COLO668 (cell line): ENCODE data around the gene RIPPLY3.
"Not testable (repeated sequence)": the region's sequence is repeated elsewhere in the genome, so short reads cannot be mapped to it uniquely, and the experiment has no call there.

Experiments
- DNase-seq: peaks from one replicate; lab custom pipeline; 2025; ENCODE audit not compliant: unreplicated experiment; lab: John Stamatoyannopoulos, UW

RIPPLY3 gene

GRCh38 chr21:37009740-37010341, 3.3 kb downstream of the RIPPLY3 start:
- peak; percentile 97 for DNase-seq

- DNase-seq: no peak
Observed at GRCh38 chr21:37017951-37018679, 11.6 kb downstream of the RIPPLY3 start.

- DNase-seq: no peak
Observed at GRCh38 chr21:37026499-37026898, 20.0 kb downstream of the RIPPLY3 start.

GRCh38 chr21:37028570-37028969, 22.1 kb downstream of the RIPPLY3 start:
- DNase-seq: no peak

- no peak for DNase-seq
Observed at GRCh38 chr21:37030864-37031263, 24.4 kb downstream of the RIPPLY3 start.

GRCh38 chr21:37032293-37032692, 25.8 kb downstream of the RIPPLY3 start:
- DNase-seq: no peak

GRCh38 chr21:37032877-37033471, 26.5 kb downstream of the RIPPLY3 start:
- no peak for DNase-seq

GRCh38 chr21:37034394-37034793, 27.9 kb downstream of the RIPPLY3 start:
- DNase-seq: not testable (repeated sequence)

GRCh38 chr21:37036177-37036576, 29.7 kb downstream of the RIPPLY3 start:
- no peak for DNase-seq

- DNase-seq: no peak
Observed at GRCh38 chr21:37039411-37040075, 33.0 kb downstream of the RIPPLY3 start.

- DNase-seq: no peak
Observed at GRCh38 chr21:37040212-37040611, 33.7 kb downstream of the RIPPLY3 start.

GRCh38 chr21:37041706-37042271, 35.3 kb downstream of the RIPPLY3 start:
- DNase-seq: peak; percentile 89

- DNase-seq: no peak
Observed at GRCh38 chr21:37043818-37044217, 37.3 kb downstream of the RIPPLY3 start.

GRCh38 chr21:37044643-37045042, 38.1 kb downstream of the RIPPLY3 start:
- no peak for DNase-seq

GRCh38 chr21:37045149-37045548, 38.6 kb downstream of the RIPPLY3 start:
- DNase-seq: no peak

GRCh38 chr21:37045556-37045955, 39.1 kb downstream of the RIPPLY3 start:
- DNase-seq: no peak

- DNase-seq: peak; percentile 81
Observed at GRCh38 chr21:37047079-37047478, 40.6 kb downstream of the RIPPLY3 start.

GRCh38 chr21:37049741-37050140, 43.2 kb downstream of the RIPPLY3 start:
- not testable (repeated sequence) for DNase-seq

GRCh38 chr21:37055271-37055855, 48.9 kb downstream of the RIPPLY3 start:
- DNase-seq: no peak

GRCh38 chr21:37057614-37058013, 51.1 kb downstream of the RIPPLY3 start:
- DNase-seq: no peak

GRCh38 chr21:37058261-37058660, 51.8 kb downstream of the RIPPLY3 start:
- DNase-seq: no peak
